Urinary bladder (tissue), 4 donors: ENCODE results near the gene TFIP11. TPM values are rescaled to one million over a fixed set of nuclear protein-coding genes. Genes with fewer than 3 reads are reported as not detected.
"Not testable (repeated sequence)": the region's sequence is repeated elsewhere in the genome, so short reads cannot be mapped to it uniquely, and the experiment has no call there.

ENCODE experiments used
- DNase-seq: peaks from one replicate; pipeline ENCODE4 v3.0.0-alpha.2; 2015; ENCODE audit errors: extremely low spot score
- H3K27ac ChIP-seq: one replicate; pipeline ENCODE4 v1.5.1; 2013; ENCODE audit warnings: low read depth, mild to moderate bottlenecking, moderate library complexity
- H3K36me3 ChIP-seq: one replicate; pipeline ENCODE4 v1.6.1; 2013; ENCODE audit warnings: mild to moderate bottlenecking, moderate library complexity; ENCODE audit not compliant: insufficient read depth
- H3K4me1 ChIP-seq: one replicate; pipeline ENCODE4 v1.6.1; 2013; ENCODE audit warnings: mild to moderate bottlenecking, moderate library complexity; ENCODE audit not compliant: insufficient read depth
- H3K4me3 ChIP-seq: one replicate; pipeline ENCODE4 v1.5.1; 2013; ENCODE audit warnings: low read depth, low read length
- WGBS: extraction: QIAGEN DNeasy Blood & Tissue Kit; methylation state at CpG from one replicate; pipeline ENCODE4 v1.1.7; 2013; 5-methylcytosine and 5-hydroxymethylcytosine counted together
- polyA plus RNA-seq: library from polyadenylated mRNA; stranded (reverse); fragments of 200-250 nt; gene quantifications from one replicate; pipeline ENCODE4 v1.2.3, GENCODE V29; 2013
- total RNA-seq: library from RNA; depleted of rRNA; stranded (reverse); fragments of >200 nt; gene quantifications from one replicate; pipeline ENCODE4 v1.2.3, GENCODE V29; 2014
- donor health status: healthy with polysubstance abuse.
- donor health status: healthy.

Gene TFIP11
- total and polyA plus RNA-seq, 2 donors = 19.0 to 22.5 TPM

DNA sequence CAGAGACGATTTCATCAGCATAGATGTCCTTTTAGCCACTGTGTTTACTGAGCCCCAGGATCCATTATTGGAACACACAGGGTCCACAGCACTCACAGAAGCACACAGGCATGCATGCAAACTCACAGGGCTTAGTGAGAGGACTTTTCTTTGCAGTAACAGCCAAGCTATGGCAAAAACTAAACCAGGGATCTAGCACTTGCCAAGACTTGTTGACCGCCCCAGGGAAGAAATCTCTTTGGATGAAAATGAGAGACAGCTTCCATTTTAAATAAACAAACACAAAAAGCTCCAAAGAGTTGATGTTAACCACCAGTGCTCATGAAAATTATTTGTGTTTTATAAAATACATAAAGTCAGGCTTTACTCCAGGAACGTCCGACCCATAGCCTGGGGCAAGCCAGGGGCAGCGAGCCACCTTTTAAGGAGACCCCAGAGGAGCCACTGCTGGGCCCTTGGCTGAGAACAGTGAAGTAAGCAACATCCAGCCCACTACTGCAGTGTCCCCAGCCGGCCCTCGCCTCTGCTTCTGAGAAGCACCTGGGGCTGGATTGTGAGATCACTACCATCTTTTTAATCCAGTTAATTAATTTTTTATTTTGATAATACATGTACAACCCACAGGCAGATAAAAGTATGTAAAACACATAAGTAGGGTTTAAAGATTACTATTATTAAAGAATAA is 22.0 kb upstream of the TFIP11 start:
- H3K4me3 ChIP-seq = no peak overlapping the region
- no peak for DNase-seq
- 80% methylated on average over 7 of the region's 7 CpGs for WGBS
- H3K36me3 ChIP-seq = peaks cover 3% of the 10 kb centered on the region
- H3K27ac ChIP-seq = no peak overlapping the region
- H3K4me1 ChIP-seq = no peaks in the 10 kb centered on the region

DNA sequence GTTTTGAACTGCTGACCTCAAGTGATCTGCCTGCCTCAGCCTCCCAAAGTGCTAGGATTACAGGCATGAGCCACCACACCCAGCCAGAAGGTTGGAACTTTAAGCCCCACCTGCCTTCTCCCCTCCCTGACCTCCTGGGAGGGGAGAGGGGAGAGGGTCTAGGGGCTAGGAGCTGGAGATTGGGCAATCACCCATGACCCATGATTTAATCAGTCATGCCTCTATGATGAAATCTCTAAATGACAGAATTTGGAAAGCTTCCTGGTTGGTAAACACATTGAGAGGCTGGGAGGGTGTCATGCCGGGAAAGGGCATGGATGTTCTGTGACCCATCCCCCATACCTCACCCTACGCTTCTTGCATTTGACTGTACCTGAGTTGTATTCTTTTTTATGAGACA is 17.1 kb upstream of the TFIP11 start:
- no peak overlapping the region for H3K27ac ChIP-seq
- WGBS = 77% methylated on average over 2 of the region's 2 CpGs
- H3K36me3 ChIP-seq = no peaks in the 10 kb centered on the region
- no peak overlapping the region for H3K4me3 ChIP-seq
- H3K4me1 ChIP-seq = no peaks in the 10 kb centered on the region
- no peak for DNase-seq

DNA sequence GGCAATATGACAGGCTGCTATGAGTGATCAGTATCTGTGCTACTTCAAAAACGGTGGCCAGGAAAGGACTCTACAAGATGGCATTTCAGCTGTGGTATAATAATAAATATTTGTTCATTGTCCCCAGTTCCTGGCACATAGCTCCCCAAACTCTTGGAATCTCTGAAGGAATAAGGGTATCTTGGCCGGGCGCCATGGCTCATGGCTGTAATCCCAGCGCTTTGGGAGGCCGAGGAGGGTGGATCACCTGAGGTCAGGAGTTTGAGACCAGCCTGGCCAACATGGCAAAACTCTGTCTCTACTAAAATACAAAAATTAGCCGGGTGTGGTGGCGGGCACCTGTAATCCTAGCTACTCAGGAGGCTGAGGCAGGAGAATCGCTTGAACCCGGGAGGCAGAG is 16.2 kb upstream of the TFIP11 start:
- H3K4me3 ChIP-seq, H3K27ac ChIP-seq, DNase-seq, H3K4me1 ChIP-seq, H3K36me3 ChIP-seq: not testable (repeated sequence)
- WGBS = 86% methylated on average over 9 of the region's 9 CpGs

DNA sequence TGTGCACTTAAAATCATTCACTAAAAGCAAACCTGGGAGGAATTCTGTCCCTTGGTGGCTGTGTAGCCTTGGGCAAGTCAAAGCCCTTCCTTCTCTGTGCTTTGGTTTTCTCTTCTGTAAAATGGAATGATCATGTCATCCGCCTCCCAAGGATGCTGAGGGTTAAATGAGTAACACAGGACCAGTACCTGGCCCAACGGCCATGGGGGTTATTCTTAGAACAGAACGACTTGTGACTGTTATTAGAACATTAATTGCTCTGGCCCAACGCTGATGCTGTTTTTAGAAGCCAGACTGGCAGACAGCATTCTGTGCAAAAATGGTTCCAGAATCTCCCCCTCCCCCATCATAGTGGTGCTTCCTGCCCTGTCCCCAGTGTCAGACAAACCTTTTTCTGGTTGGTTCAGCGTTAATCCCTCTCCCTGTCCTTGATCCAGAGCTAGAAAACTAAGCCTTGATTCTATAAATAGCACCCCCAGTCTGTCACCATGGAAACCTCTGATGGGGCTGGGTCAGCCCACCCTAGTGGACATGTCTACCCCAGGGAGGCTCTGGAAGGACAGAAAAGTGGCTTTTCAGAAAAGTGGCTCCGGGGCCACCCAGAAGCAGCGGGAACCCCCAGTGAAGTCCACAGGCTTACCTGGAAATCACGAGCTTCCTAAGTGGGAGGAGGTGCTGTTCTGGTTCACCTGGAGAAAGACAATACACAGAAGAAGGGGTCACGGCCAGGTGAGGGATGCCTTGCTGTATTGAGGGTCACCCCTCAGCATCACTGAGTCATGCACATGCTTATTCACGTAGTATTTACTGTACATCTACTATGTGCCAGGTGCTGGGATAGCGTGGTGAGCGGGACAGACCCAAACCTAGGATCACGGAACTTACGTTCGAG is 15.5 kb upstream of the TFIP11 start:
- WGBS = 66% methylated on average over 15 of the region's 15 CpGs
- H3K4me1 ChIP-seq = no peaks in the 10 kb centered on the region
- H3K27ac ChIP-seq = no peak overlapping the region
- DNase-seq = no peak
- H3K4me3 ChIP-seq = no peak overlapping the region
- no peaks in the 10 kb centered on the region for H3K36me3 ChIP-seq

DNA sequence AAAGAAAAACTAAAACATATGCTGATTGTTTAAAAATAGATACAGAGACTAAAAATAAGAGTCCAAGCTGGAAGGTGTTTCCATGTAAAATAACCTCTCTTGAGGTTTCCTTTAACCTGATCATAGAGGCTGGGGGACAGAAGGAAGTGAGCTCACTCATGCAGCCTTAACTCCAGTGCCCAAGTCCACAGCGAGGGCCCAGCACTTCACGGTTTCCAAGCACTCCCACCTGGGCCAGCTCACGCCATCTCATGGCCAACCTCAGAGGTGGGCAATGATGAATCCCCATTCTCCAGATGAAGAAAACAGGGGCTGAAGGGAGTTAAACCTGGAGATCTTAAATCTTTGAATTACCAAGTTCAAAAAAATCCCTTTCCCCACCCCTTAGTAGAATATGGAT is 14.9 kb upstream of the TFIP11 start:
- Histone ChIP-seq H3K4me3 (no peak overlapping the region), H3K4me1 (no peaks in the 10 kb centered on the region), H3K36me3 (no peaks in the 10 kb centered on the region), H3K27ac (no peak overlapping the region)
- no peak for DNase-seq
- 78% methylated on average over 3 of the region's 3 CpGs for WGBS

DNA sequence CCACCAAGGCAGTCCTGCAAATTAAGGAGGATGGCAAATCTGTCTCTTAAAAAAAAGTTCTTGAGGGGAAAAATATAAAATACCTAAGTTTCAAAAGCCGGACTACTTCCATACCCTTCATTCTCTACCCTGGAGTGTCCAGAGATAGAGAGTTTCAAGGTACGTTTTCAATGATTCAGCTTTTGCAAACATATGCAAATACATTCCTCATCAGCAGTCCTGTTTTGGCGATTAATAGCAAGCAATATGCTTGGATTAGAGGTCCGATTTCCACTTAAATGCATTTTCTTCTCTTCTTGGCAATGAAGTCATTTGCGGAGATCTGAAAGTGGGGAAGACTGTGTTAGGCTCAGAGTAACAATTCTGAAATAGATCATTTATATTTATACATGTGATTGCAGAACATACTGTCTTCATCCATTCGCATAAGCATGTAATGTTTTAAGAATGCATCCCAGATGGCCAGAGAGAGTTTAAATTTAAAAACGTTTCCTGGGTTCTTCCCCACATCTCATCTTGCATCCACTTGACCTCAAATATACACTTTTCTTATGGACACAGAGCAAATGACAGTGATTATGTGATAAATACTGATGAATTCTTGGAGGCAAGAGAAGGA is 13.8 kb upstream of the TFIP11 start:
- 87% methylated on average over 7 of the region's 7 CpGs for WGBS
- Histone ChIP-seq H3K4me1 (no peaks in the 10 kb centered on the region), H3K36me3 (no peaks in the 10 kb centered on the region), H3K4me3 (no peak overlapping the region), H3K27ac (no peak overlapping the region)
- no peak for DNase-seq

DNA sequence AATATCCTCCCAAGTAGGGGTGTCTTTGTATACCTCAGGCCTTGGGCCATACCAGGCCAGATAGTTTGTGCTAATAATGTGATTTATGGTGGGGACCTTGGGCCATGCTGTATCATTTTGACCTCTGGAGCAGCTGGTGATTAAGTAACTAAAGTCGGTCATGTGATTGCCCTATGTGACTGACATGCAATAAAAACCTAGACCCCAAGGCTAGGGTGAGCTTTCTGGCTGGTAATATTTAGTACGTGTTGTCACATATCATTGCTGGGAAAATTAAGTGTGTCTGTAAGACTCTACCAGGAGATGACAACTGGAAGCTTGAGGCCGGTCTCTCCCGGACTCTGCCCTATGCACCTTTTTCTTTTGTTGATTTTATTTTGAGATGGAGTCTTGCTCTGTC is 12.6 kb upstream of the TFIP11 start:
- 71% methylated on average over 4 of the region's 4 CpGs for WGBS
- H3K4me3 ChIP-seq = no peak overlapping the region

DNA sequence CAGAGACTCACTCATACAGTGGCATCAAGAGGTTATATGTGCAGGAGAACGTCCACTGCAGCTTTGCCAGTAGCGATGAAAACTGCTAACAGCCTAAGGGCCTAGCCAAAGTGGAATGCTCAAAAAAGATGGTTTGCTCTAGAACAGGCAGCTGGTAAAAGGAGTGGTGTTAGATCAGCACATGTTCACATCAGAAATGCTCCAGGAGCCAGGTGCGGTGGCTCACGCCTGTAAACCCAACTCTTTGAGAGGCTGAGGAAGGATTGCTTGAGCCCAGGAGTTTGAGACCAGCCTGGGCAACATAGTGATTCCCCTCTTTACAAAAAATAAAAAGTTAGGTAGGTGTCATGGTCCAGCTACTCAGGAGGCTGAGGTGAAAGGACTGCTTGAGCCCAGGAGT is 10.3 kb upstream of the TFIP11 start:
- Histone ChIP-seq H3K27ac (no peak overlapping the region), H3K4me1 (no peaks in the 10 kb centered on the region), H3K4me3 (no peak overlapping the region), H3K36me3 (no peaks in the 10 kb centered on the region)
- 88% methylated on average over 4 of the region's 4 CpGs for WGBS
- no peak for DNase-seq

More for the DNA sequence above, 12.6 kb upstream of the TFIP11 start:
- Histone ChIP-seq H3K27ac (no peak overlapping the region), H3K4me1 (no peaks in the 10 kb centered on the region), H3K36me3 (no peaks in the 10 kb centered on the region)
- DNase-seq = no peak

DNA sequence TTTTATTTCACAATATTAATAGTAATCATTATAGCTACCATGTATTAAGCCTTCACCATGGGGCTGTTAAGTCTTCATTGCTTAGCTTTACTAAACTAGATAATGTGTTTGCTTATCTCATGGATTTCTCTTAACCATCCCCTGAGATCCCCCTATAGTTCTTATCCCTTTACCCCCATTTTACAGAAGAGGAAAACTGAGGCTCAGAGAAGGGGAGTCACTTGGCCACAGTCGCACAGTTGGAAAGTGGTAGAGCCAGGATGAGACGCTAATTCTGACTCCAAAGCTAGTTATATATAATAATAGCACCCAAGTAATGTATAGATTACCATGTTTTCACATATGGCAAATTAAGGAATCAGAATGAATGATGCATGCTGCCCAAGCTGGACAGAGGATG is 9.7 kb upstream of the TFIP11 start:
- WGBS = 91% methylated on average over 2 of the region's 2 CpGs
- DNase-seq = no peak
- Histone ChIP-seq H3K4me3 (no peak overlapping the region), H3K4me1 (no peaks in the 10 kb centered on the region), H3K36me3 (no peaks in the 10 kb centered on the region), H3K27ac (no peak overlapping the region)

DNA sequence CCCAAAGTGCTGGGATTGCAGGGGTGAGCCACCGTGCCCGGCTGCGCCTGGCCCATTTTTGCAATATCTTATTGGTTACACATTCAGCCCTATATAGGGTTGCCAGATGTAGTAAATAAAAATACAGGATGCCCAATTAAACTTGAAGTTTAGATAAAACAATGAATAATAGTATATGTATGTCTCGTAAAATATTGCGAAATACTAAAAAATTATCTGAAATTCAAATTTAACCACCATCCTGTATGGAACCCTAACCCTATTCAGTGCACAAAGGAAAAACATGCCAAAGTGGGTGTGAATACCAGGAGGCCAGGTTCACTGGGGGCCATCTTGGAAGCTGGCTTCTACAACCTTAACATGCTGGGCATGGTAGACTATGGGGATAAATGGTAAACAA is 5.2 kb upstream of the TFIP11 start:
- Histone ChIP-seq H3K4me3 (no peak overlapping the region), H3K27ac (no peak overlapping the region), H3K4me1 (no peaks in the 10 kb centered on the region), H3K36me3 (no peaks in the 10 kb centered on the region)
- 96% methylated on average over 5 of the region's 5 CpGs for WGBS
- no peak for DNase-seq

DNA sequence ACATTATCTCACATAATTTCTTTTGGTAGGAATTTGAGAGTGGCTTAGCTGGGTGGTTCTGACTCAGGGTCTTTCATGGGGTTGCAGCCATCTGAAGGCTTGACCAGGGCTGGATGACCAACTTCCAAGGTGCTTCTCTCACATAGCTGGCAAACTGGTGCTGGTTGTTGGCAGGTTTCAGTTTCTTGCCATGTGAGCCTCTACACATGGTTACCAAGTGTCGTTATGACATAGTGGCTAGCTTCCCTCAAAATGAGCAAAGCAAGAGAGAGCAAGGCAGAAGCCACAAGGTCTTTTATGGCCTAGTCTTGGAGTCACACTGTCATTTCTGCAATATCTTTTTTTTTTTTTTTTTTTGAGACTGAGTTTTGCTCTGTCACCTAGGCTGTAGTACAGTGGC is 4.2 kb upstream of the TFIP11 start:
- Histone ChIP-seq H3K36me3 (no peaks in the 10 kb centered on the region), H3K4me3 (no peak overlapping the region), H3K4me1 (no peaks in the 10 kb centered on the region), H3K27ac (no peak overlapping the region)
- no peak for DNase-seq
- 74% methylated on average over 1 of the region's 1 CpG for WGBS

DNA sequence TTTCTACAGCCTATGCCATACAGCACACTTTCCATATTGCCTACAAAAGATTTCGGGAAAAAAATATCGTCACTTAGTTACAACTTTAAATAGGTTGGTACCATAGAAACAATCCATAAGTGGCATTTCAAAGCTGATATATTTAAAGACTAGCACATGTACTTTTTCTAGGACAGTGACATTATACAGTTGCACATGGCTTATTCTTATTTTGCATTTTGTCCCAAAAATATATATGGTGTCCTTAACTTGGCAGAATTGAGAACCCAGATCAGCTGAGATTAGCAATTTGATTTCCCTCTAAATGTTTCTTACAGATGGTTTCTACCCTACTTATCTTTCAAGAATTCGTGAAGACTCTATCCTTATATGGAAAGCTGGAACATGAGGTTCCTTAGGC is 3.7 kb upstream of the TFIP11 start:
- H3K4me1 ChIP-seq = no peaks in the 10 kb centered on the region
- DNase-seq = no peak
- 83% methylated on average over 3 of the region's 3 CpGs for WGBS
- H3K4me3 ChIP-seq = no peak overlapping the region
- H3K36me3 ChIP-seq = no peaks in the 10 kb centered on the region
- no peak overlapping the region for H3K27ac ChIP-seq

DNA sequence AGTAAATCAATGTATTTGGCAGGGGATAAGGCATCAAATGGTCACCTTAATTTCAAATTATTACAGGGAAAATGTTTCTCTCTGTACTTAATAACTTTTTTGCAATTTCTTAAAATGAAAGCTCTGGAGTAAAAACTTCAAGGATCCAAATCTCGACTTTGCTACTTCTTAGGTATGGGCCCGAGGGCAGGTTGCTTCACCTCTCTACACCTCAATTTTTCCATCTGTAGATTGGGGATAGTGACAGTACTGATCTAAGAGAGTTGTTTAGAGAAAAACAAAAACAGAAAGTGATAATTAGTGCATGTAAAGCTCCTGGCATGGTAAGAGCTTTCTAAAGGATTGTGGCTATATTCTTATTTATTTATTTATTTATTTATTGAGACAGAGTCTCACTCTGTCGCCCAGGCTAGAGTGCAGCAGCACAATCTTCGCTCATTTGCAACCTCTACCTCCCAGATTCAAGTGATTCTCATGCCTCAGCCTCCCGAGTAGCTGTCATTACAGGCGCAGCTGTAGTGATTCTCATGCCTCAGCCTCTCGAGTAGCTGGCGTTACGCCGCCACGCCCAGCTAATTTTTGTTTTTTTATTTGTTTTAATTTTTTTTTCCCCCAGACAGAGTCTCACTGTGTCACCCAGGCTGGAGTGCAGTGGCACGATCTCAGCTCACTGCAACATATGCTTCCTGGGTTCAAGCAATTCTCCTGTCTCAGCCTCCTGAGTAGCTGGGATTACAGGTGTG is 2.3 kb upstream of the TFIP11 start:
- H3K27ac ChIP-seq = no peak overlapping the region
- no peaks in the 10 kb centered on the region for H3K4me1 ChIP-seq
- WGBS = 95% methylated on average over 12 of the region's 12 CpGs
- H3K4me3 ChIP-seq = no peak overlapping the region
- DNase-seq = no peak
- H3K36me3 ChIP-seq = no peaks in the 10 kb centered on the region
